ENCODE measurements around the gene SERPIND1. TPM values are rescaled to one million over a fixed set of nuclear protein-coding genes. Genes with fewer than 3 reads are reported as not detected.

The SERPIND1 gene
- total and polyA plus RNA-seq, 7 donors = 0.03 to 0.12 (median 0.07) TPM; not detected in 4

GRCh38 chr22:20803696-20804324 is 29.9 kb downstream of the SERPIND1 start:
- Histone ChIP-seq H3K9me3 (no peaks in the 10 kb centered on the region), H3K27me3 (ENCODE audit: insufficient read depth in 3 of 3, low read length in 2 of 3) (no peaks in the 10 kb centered on the region), H3K4me1 (no peaks in the 10 kb centered on the region), H3K4me3 (no peak overlapping the region), H3K27ac (no peak overlapping the region), H3K36me3 (ENCODE audit: insufficient read depth in 1 of 2, low read depth in 1 of 2) (peaks cover 8 to 96% of the 10 kb centered on the region in 2 donors)
- 75 to 77% (median 77%) methylated on average over 11 of the region's 11 CpGs for WGBS, 3 donors
- ATAC-seq (peak in 3 of 4 donors; percentile 39 to 50 (median 45)), DNase-seq (peak in 1 of 2 donors; percentile 19)
- peak; percentile 23 for TF ChIP-seq CTCF (IDR thresholded peaks at IDR 0.05)
- intact Hi-C loops (cut with DNase I) = no loop called here

- no peak for ATAC-seq
- Histone ChIP-seq H3K9me3 (no peaks in the 10 kb centered on the region), H3K27ac (no peak overlapping the region), H3K4me3 (no peak overlapping the region), H3K36me3 (ENCODE audit: insufficient read depth in 1 of 2, low read depth in 1 of 2) (peaks cover 8 to 96% of the 10 kb centered on the region in 2 donors), H3K4me1 (no peaks in the 10 kb centered on the region), H3K27me3 (ENCODE audit: insufficient read depth in 3 of 3, low read length in 2 of 3) (no peaks in the 10 kb centered on the region)
- WGBS, 3 donors = 90 to 95% (median 92%) methylated on average over 6 of the region's 6 CpGs
- no peak for DNase-seq
- no peak for TF ChIP-seq CTCF (IDR thresholded peaks at IDR 0.05)
- intact Hi-C loops (cut with DNase I) = no loop called here
Measured at GRCh38 chr22:20804650-20805049, 30.7 kb downstream of the SERPIND1 start.

- no peak for TF ChIP-seq CTCF (IDR thresholded peaks at IDR 0.05)
- WGBS, 3 donors = 86 to 90% (median 90%) methylated on average over 3 of the region's 3 CpGs
- Histone ChIP-seq H3K9me3 (no peaks in the 10 kb centered on the region), H3K36me3 (ENCODE audit: insufficient read depth in 1 of 2, low read depth in 1 of 2) (peaks cover 11 to 97% of the 10 kb centered on the region in 2 donors), H3K27ac (no peak overlapping the region), H3K4me3 (no peak overlapping the region), H3K4me1 (no peaks in the 10 kb centered on the region), H3K27me3 (ENCODE audit: insufficient read depth in 3 of 3, low read length in 2 of 3) (no peaks in the 10 kb centered on the region)
- intact Hi-C loops (cut with DNase I) = no loop called here
- no peak for ATAC-seq
- no peak for DNase-seq
Measured at GRCh38 chr22:20805972-20806471, 32.1 kb downstream of the SERPIND1 start.

- no peak for TF ChIP-seq CTCF (IDR thresholded peaks at IDR 0.05)
- H3K9me3 ChIP-seq = no peaks in the 10 kb centered on the region
- no peak overlapping the region for H3K4me3 ChIP-seq
- DNase-seq (no peak), ATAC-seq (peak; percentile 37 to 80 (median 67))
- intact Hi-C loops (cut with DNase I) = no loop called here
- H3K4me1 ChIP-seq = no peaks in the 10 kb centered on the region
- H3K27ac ChIP-seq = no peak overlapping the region
- H3K36me3 ChIP-seq (ENCODE audit: insufficient read depth in 1 of 2, low read depth in 1 of 2) = peaks cover 15 to 97% of the 10 kb centered on the region in 2 donors
- WGBS, 3 donors = 81 to 88% (median 88%) methylated on average over 4 of the region's 4 CpGs
- no peaks in the 10 kb centered on the region for H3K27me3 ChIP-seq (ENCODE audit: insufficient read depth in 3 of 3, low read length in 2 of 3)
Measured at GRCh38 chr22:20807315-20807752, 33.4 kb downstream of the SERPIND1 start.
